GM10266 (cell line): ENCODE measurements around the gene ANKRD42.

Experiments used
- DNase-seq: peaks from one replicate; pipeline ENCODE4 v3.0.0; 2012; ENCODE audit errors: extremely low spot score
- TF ChIP-seq, protein P1 (sequence below): IDR thresholded peaks from 2 replicates; pipeline ENCODE4 v1.5.1; 2012; ENCODE audit warnings: mild to moderate bottlenecking, low read depth; ENCODE audit not compliant: control insufficient read depth, insufficient read depth; ENCODE audit errors: missing control alignments

Gene ANKRD42

DNA sequence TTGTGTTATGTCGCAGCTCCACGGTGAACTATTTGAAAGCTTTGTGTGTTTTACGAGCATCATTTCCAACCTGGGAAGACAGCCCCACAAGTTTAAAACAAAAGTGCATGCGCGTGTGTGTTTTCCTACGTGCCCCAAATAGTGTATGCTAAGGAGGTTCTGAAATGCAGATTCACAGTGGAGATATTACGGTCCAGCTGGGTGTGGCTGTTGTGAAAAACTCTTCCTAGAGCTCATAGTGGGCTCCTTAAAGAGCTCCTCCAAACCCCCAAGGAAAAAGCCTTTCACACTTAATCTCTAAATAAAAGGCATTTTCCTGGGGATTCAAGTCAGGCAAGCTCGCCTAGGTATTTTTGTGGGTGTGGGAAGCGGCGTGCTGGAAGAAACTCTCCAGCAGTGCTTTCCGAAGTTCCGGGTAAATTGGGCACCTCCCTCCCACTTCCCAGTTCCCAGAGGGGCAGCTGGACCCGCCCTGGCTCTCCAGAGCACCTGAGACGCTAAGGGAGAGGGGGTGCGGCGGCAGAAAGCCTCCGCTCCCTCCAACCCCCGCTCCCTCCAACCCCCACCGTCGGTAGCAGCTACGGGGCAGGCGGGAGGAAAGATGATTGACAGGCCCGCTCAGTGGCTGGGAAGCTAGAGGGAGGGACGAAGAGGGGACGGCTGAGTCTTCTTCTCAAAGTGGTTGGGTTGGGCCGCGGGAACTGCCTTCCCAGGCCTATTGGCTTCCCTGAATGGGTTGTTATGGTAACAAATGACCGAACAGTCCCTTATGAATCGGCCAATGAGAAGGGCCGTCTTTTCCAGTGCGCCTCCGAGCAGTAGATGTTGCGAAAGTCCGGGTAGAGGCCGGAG, 37.1 kb upstream of the ANKRD42 start:
- TF ChIP-seq, protein P1, sequence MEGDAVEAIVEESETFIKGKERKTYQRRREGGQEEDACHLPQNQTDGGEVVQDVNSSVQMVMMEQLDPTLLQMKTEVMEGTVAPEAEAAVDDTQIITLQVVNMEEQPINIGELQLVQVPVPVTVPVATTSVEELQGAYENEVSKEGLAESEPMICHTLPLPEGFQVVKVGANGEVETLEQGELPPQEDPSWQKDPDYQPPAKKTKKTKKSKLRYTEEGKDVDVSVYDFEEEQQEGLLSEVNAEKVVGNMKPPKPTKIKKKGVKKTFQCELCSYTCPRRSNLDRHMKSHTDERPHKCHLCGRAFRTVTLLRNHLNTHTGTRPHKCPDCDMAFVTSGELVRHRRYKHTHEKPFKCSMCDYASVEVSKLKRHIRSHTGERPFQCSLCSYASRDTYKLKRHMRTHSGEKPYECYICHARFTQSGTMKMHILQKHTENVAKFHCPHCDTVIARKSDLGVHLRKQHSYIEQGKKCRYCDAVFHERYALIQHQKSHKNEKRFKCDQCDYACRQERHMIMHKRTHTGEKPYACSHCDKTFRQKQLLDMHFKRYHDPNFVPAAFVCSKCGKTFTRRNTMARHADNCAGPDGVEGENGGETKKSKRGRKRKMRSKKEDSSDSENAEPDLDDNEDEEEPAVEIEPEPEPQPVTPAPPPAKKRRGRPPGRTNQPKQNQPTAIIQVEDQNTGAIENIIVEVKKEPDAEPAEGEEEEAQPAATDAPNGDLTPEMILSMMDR = no peak
- peak; percentile 91 for DNase-seq

DNA sequence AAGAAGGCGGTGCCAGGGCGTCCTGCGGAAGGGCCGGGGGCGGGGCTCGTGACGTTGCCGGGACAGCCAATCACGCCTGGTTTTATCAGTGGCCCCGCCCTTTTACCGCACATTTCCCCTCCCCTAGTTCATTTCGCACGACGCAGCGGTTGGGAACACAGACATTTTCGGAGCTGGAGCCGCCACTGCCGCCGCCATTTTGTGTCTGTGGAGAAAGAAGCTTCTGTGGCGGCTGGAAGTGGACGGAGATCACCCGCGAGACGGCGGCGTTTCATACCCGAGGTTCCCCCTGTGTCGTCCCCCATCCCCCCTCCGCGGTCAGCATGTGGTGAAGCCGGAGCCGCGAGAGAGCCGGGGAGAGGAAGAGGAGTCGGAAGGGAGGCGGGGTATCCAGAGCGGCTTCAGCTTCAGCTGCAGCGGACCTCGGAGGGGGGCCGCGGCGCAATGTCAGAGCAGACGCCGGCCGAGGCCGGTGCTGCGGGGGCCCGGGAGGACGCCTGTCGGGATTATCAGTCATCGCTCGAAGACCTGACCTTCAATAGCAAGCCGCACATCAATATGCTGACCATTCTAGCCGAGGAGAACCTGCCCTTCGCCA, 36.4 kb upstream of the ANKRD42 start, which contains the start of gene PCF11:
TSS of gene PCF11 (plus strand) at position 136 of the 598 bp plus-strand sequence. CDS start at position 445, 309 bp downstream.
- TF ChIP-seq, protein P1 = no peak
- DNase-seq = no peak

DNA sequence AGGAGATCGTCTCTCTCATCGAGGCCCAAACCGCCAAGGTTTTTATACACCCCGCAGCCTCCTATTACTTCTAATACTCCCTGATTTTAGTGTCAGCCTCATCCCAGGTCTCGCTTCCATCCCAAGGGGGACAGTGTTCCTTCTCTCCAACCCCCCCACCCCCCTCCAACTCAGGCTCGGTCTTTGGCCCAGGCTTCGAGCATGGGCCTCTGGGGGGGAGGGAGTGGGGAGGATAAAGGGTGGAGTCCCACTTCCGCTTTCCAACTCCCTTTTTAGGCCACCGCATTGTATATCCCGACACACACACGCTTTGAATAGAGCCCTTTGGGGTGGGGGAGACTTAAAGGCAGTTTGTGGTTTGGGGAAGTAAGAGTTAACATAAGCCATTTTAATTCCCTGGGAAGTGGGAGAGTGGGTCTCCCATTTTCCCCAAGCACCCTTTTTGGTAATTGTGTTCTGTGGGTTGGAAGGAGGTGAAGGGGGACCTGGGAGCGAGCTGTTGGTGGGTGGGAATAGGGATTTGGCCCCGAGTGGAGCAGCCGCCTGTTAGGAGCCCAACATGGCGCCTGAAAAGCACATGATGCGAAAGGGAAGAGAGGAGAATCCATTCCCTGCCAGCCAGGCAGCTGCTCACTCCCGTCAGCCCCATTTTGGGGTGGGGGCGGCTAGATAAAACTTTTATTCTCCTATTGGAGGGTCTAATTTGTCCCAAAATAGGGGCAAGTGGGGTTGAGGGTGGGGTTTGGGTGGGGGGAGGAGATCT, 35.7 kb upstream of the ANKRD42 start:
- TF ChIP-seq, protein P1 = no peak
- no peak for DNase-seq

DNA sequence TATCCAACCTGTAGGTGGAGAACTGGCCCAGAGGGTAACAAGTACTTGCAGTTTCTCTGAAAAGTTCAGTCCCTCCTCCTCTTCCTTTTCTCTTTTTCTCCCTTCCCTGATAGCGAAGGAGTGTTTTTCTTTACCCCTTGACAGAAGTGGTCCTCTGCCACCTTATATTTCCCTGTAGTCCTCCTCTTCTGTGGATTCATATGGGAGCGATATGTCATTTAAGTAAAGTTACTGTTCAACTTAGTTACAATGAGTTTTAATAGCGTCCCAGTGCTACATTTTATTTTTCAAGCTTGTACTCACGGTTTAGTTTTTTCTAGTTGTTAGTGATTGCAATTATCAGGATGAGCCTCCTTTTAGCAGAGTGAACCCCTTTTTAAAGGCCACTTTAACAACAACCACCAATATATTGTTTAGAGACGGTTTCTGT, 35.1 kb upstream of the ANKRD42 start:
- DNase-seq = no peak
- TF ChIP-seq, protein P1 = no peak

DNA sequence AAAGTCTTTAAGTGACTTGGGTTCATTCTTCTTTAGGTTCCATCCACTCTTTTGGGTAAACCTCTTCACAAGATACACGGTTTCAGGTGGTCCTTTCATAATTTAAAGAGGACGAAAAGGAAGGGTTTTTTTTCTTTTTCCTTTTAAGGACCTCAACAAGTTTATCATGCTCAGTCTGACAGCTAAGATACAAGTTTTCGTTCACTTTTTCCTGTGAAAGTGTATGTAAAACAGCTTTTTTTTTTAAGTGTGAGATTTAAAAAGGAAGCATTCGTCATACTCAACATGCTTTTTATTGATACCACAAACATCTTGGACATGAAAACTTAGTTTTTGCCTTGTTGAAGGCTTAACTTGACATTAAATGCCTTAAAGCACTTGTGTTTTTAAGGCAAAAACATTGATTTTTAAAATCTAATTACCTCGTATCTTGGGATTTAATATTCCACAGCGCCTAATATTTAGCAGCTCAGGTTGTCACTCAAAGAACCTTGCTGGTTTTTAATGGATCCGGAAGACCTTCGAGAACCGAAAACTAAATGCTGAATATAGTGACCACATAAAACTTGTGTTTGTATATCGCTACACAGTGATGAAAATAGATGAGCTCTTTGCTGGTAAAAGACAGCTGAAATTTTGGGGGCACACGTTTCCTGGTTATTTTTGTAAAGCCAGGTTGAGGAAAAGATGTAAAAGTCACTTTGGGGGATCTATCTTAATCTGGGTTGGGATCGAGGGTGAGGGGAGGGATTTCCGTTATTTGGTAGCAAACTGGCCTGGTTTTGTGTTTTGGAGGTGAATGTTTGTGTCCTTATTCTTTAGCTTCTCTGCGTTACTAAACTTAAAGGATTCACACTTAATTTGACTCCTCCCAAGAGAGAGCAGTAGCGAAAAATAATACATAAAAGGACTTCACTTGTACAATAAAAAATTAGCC, 34.3 kb upstream of the ANKRD42 start:
- DNase-seq = no peak
- TF ChIP-seq, protein P1 = no peak

DNA sequence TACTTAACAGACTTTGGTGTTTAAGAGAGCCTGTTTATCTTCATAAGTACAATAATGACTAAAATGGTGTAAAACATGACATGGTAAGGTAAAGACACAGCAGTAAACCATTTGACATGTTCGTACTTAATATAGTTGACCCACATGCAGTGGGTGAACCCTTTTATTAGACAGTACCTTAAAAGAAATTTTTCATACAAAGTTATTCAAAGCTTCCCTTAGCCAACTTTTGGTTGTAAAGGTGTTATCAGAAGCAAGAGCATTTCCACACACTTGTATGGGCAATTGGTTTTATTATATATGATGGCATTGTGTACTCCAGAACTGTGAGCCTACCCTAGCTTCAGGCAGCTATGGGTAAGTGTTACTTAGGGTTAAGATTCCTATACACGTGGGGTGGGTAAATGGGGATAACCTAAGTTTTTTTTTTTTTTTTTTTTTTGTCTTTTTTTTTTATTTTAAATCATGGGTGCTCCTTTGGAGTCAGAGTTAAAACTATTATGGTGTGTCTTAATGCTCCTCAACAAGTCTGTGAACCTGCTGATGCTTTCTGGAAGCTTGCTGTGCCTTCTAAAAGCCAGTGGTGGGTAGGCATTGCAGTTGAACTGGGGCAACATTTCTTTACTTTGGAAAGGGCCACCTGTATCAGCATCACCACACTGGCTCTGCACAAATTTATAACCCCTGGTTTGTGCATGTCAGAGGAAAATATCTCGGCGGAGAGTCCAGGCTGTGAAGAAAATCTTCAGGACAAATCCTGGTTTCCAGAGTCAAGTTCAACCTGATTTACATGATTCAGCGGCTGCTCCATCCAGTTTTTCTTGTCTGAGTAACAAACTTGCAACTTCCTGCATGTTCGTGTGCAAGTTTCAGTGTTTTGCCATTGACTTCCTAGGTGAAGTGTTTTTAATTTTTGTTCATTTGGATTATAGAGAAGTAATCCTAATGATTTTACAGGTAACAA, 33.3 kb upstream of the ANKRD42 start:
- no peak for DNase-seq
- TF ChIP-seq, protein P1 = no peak
